Activated CD4-positive, CD25-positive, alpha-beta regulatory T cell treated with anti-CD3 and anti-CD28 coated beads, Interleukin-2, amount 50 U/mL, for 72 hours (primary cell): ENCODE measurements around the gene GON4L.
"Not testable (repeated sequence)": the region's sequence is repeated elsewhere in the genome, so short reads cannot be mapped to it uniquely, and the experiment has no call there.

Source experiments
- DNase-seq: peaks from one replicate; pipeline ENCODE4 v3.0.0; 2021

The GON4L gene

GRCh38 chr1:155809088-155809487 lies 47.9 kb downstream of the GON4L start:
- no peak for DNase-seq

DNA sequence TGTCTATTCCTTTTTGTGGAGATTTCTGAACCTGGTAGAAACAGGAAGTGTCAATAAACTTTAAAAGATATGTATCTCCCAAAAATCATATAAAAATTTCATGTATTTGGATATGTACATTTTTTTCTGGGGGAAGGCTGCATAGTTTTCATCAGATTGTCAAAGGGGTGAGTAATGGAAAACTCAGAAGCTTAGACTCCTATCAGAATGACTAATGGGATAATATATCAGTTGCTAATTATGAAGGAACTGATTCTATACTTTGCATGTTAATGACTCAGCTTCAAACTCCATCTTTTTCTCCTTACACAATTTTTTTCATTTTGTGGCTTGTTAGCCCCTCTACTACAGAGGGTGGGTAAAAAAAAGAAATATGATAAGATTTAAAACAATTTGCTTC lies 55.9 kb downstream of the GON4L start:
- DNase-seq = no peak

DNA sequence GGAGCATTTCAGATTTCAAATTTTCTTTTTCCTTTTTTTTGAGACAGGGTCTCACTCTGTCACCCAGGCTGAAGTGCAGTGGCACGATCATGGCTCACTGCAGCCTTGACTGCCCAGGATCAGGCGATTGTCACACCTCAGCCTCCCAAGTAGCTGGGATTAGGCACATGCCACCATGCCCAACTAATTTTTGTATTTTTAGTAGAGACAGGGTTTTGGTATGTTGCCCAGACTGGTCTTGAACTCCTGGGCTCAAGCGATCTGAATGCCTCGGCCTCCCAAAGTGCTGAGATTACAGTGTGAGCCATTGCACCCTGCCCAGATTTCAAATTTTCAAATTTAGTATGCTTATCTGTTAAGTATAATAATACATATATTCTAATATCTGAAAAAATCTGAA lies 61.4 kb downstream of the GON4L start:
- not testable (repeated sequence) for DNase-seq

DNA sequence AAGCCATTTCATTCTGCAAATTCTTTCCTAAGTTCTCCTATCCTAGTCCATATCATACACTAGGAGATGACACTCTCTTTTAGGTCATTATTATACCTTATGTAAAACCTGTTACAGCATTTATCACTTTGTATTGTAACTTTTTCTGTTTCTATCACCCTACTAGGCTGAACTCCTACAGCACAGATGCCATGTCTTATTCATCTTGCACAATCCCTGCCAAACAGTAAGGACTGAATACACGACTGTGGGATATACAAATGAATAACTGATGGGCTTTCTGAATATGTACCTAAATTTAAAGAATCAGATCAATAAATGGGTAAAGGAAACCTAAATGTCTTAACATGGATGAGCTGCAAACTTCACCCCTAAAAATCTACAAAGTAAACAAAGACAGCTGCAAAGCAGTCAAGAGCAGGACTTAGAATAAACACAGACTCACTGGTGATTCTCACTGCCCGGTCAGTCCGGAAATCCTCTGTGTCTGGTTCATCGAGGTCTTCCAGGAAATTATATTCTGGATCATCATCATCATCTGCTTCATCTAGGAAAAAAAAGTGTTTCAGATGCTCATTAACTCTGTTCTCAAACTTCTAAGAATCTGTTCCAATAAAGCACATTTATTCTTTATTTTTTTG lies 62.3 kb downstream of the GON4L start:
- DNase-seq = no peak

DNA sequence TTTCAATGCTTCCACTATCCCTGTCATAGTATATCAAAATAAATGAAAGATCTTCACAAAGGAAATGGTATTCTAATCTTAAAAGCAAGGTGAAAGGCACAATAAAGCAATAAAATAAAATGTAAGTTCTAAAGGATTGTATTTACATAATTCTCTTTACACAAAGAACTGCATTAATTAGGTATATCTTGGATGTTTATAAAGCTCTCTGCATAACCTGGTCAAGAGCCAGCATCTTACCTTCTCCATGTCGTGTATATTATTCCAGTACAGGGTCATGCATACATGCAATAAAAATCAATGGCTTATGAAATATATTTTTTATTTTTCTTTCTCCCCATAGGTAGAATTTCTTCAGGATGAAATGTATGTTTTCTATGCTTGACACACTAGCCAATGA lies 63.8 kb downstream of the GON4L start:
- no peak for DNase-seq

- DNase-seq = no peak
Observed at GRCh38 chr1:155777582-155777981, 79.4 kb downstream of the GON4L start.

DNA sequence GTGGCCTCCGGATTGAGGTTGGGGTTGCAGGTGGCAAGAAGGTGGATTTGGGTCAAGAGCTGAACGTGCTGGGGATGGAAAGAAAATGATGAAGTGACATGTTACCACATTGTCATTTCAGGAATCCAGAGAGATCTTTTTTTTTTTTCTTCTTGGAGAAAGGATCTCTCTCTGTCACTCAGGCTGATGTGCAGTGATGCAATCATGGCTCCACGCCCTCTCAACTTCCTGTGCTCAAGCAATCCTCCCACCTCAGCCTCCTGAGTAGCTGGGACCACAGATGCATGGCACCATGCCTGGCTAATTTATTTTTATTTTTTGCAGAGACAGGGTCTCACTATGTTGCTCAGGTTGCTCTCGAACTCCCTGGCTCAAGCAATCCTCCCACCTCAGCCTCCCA lies 80.6 kb downstream of the GON4L start:
- DNase-seq = no peak

- no peak for DNase-seq
Observed at GRCh38 chr1:155773221-155773620, 83.8 kb downstream of the GON4L start.

DNA sequence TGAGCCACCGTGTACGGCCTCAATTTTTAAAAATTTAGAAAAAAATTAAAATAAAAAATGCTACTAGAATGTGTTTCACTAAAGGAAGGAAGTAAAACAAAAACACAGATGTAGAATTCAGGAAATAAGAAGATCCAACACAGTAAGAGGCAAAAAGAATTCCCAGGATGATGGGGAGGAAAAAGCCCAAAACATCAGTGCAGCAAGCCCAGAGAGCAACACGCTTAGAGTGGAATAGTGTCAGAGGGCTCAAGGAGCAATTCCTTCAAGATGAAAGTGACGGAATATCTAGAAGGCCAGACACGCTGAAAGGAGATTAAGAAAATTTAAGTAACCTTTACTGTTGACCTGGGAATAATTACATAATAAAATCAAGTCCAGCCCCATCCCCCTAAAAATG lies 87.8 kb downstream of the GON4L start:
- DNase-seq = no peak

DNA sequence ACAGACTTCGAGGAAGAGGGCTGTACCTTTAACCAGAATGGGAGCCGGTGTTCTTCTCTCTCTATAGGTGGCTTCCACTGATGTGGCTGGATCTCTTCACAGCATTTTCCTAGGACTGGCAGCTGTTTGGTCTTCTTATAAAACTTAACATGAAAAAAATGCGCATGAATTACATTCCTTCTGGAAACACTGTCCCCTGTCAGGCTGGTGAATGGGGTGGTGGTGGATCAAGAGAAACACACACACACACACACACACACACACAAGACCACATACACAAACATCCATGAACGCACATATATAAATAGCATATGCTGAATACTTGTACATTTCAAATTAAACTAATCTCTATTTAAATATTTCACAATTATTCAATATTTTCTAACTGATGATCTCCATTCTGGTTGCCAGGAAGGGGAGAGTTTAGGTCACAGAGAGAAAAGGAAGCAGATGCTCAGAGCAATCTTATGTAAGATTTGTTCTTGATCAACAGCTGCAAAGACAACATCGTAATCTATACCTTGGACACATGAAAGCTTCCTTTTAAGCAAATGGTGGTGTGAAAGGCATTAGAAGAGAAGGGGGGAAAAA lies 89.5 kb downstream of the GON4L start:
- DNase-seq = not testable (repeated sequence)

DNA sequence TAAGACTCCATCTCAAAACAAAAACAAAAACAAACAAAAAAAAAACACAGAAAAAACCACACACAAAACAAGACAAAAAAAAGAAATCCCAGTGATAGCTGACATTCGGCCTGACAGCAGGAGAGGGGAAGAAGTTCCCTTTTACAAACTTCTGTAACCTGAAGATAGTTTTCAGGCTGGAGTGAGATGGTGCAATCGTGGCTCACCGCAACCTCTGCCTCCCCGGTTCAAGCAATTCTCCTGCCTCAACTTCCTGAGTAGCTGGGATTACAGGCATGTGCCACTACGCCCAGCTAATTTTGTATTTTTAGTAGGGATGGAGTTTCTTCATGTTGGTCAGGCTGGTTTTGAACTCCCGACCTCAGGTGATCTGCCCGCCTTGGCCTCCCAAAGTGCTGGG lies 93.0 kb downstream of the GON4L start:
- not testable (repeated sequence) for DNase-seq

DNA sequence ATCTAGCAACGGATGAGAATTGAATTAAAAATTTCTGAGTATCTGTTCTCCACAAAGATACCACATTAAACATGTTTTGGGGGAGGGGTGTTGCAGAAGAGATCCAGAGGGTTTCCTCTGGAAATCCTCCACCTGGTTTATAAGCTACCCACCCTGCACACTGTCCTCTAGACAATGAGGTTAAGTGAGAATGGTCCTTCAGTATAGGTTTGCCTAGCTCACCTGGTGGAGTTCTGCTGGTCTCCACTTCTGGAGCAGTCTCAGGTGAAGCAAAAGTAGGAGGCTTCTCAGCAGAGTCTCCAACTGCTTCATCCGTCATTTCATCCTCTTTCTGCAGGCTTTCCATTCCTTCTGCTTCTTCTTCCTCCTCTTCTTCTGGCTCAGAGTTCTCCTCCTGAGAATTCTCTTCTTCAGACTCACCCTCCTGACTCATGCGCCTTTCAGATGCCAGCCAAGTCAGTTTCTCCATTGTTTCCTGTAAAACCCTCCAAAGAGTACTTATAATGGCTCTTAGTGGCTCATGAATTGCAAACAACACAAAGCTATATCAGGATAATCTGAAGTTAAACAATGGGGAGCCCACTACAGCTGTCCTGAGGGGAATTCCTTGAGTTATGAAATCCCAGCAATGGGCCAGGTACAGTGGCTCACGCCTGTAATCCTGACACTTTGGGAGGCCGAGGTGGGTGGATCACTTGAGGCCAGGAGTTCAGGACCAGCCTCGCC lies 93.8 kb downstream of the GON4L start:
- not testable (repeated sequence) for DNase-seq

DNA sequence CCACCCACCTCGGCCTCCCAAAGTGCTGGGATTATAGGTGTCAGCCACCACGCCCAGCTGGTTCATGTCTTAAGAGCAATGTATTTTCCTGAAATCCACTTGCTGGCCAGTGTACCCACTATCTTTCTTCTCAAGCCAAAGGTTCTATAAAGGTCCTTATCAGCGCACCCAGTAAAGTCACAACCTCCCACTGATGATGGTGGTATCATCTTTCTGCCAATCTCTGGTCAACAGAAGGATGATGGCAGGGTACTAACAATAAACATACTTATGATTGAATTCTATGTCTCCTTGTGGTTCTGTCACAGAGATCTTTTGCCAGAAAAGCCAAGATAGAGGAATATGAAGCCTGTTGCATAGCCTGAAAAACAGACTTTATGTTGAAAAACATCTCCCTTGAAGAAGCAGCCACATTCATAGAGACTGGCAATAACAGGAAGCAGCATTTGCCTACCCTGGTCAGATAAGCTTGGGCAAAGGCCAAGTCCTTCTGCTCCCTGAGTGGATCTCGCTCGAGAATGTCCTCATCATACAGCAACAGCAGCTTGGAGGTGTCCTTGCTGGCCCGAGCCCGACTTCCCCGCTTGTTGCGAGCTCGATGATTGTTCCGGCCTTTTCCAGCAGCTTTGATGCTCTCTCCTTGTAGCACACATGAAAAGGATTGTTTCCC lies 95.1 kb downstream of the GON4L start:
- no peak for DNase-seq

GRCh38 chr1:155760751-155761475 lies 96.1 kb downstream of the GON4L start:
- no peak for DNase-seq

- no peak for DNase-seq
Observed at GRCh38 chr1:155759966-155760630, 96.9 kb downstream of the GON4L start.

- DNase-seq = not testable (repeated sequence)
Observed at GRCh38 chr1:155759017-155759416, 98.0 kb downstream of the GON4L start.

DNA sequence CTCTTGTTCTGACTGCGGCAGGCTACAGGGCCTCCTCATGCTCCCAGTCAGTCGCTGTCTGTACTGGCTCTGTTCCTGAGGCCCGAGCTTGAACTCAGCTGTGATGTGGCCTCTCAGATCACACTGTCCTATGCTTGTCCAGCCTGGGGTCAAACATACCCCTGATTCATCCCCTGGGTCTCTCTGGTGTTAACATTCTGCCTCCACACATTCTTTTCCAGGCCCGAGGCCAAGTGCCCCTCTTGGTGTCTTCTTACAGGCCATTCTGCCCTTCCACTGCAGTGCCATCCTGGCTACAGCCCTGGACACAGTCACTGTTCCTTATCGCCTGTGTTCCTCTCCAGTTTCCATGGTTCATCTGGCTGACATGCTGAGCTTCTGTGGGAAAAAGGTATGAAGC lies 108.9 kb downstream of the GON4L start:
- not testable (repeated sequence) for DNase-seq

- not testable (repeated sequence) for DNase-seq
Observed at GRCh38 chr1:155747586-155747985, 109.4 kb downstream of the GON4L start.

DNA sequence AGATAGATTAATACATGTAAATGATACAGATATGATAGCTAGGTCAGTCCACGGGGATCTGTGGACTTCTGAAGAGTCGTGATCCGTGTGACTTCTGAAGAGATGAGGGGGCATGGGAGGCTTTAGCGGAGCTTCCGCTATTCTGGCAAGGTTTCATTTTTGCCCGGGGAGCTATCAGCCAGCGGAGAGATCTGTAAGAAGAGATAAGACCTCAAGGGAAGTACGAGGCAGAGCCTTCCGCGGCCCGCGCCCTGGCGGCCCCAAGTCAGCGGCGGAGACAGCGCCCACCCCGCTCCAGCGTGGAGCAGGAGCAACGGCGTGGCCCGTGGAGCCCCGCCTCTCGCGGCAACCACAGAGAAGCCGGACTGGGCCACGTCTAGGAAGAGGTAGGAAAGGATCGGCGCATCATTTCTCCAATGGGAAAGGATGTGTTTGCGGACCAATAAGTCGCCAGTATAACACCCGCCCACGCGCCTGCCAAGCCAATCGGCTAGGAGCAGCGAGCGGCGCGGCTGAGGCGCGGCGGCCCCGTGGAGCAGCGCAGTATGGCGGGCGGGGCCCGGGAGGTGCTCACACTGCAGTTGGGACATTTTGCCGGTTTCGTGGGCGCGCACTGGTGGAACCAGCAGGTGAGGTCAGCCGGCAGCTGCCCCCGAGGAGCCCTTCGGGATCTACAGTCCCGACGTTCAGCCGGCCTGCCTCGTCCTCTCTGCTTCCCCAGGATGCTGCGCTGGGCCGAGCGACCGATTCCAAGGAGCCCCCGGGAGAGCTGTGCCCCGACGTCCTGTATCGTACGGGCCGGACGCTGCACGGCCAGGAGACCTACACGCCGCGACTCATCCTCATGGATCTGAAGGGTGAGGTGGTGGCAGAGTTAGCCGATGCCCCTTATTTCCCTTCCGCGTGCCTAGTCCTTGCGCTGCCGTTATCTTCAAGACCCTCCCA lies 111.5 kb downstream of the GON4L start:
- peak; percentile 91 for DNase-seq

DNA sequence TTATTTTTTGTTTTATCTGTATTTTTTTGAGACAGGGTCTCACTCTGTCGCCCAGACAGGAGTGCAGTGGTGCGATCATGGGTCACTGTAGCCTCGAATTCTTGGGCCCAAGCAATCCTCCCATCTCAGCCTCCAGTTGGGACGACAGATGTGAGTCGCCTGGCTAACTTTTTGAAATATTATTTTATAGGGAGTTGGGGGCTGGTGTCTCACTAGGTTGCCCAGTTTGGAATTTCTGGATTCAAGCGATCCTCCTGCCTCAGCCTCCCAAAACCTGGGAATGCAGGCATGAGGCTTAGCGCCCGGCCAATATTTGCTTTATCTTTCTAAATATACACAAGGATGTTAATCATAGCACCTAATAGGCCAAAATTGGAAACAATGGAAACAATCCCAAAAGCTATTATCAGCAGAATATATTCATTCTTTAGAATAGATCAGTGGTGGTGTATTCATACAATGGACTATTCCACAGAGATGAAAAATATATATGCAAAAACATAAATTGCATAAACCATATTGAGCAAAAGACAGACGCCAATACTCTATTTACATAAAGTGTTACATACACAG lies 112.2 kb downstream of the GON4L start:
- DNase-seq = no peak

GRCh38 chr1:155741908-155742307 lies 115.1 kb downstream of the GON4L start:
- no peak for DNase-seq
